Muscle of arm (tissue), 12 donors: ENCODE measurements around the gene PLEKHM2. TPM values are rescaled to one million over a fixed set of nuclear protein-coding genes. Genes with fewer than 3 reads are reported as not detected.

Experiments used
- polyA plus RNA-seq, 12 donors: library from polyadenylated mRNA; unstranded; fragments of 120-200 nt; gene quantifications; one replicate each; pipeline ENCODE4 v1.2.1, GENCODE V29; 2013; ENCODE audit not compliant: insufficient read length in 12 of 12

PLEKHM2 gene
- polyA plus RNA-seq, 12 donors: 36.4 to 62.2 (median 50.9) TPM; not detected in 1

Other genes starting within 250 kb of the PLEKHM2 start
- gene CTRC, start 245.9 kb upstream of the PLEKHM2 start, polyA plus RNA-seq: 1 to 10 TPM in 1 of 12 donors, under 1 TPM in 9, not detected in 2; 0.18 to 1.4 (median 0.63) TPM
- gene CELA2A, start 227.6 kb upstream of the PLEKHM2 start, polyA plus RNA-seq: under 1 TPM in 4 of 12 donors, not detected in 8; 0.20 to 0.54 (median 0.37) TPM
- 1 to 10 TPM in 10 of 12 donors, not detected in 2; 1.4 to 5.5 (median 3.4) TPM for gene CELA2B, start 208.2 kb upstream of the PLEKHM2 start, polyA plus RNA-seq
- 10 to 100 TPM in 11 of 12 donors, not detected in 1; 13.2 to 20.0 (median 17.6) TPM for gene CASP9, start 160.1 kb upstream of the PLEKHM2 start, polyA plus RNA-seq
- gene DNAJC16, start 157.5 kb upstream of the PLEKHM2 start, polyA plus RNA-seq: 10 to 100 TPM in 11 of 12 donors, not detected in 1; 12.2 to 20.4 (median 16.6) TPM
- 1 to 10 TPM in 11 of 12 donors, not detected in 1; 1.2 to 5.6 (median 3.9) TPM for gene AGMAT, start 99.3 kb upstream of the PLEKHM2 start, polyA plus RNA-seq
- gene DDI2, start 66.9 kb upstream of the PLEKHM2 start, polyA plus RNA-seq: 10 to 100 TPM in 11 of 12 donors, not detected in 1; 19.6 to 27.3 (median 25.7) TPM
- gene SLC25A34, start 51.9 kb downstream of the PLEKHM2 start, polyA plus RNA-seq: 1 to 10 TPM in 10 of 12 donors, not detected in 2; 2.8 to 7.8 (median 4.4) TPM
- gene TMEM82, start 58.2 kb downstream of the PLEKHM2 start, polyA plus RNA-seq: not detected
- gene FBLIM1, start 74.5 kb downstream of the PLEKHM2 start, polyA plus RNA-seq: 10 to 100 TPM in 11 of 12 donors, not detected in 1; 14.3 to 85.7 (median 31.6) TPM
- gene UQCRHL, start 123.3 kb downstream of the PLEKHM2 start, polyA plus RNA-seq: 1 to 10 TPM in 5 of 12 donors, under 1 TPM in 5, not detected in 2; 0.31 to 1.9 (median 1.1) TPM
- gene SPEN, start 163.4 kb downstream of the PLEKHM2 start, polyA plus RNA-seq: 10 to 100 TPM in 11 of 12 donors, not detected in 1; 31.7 to 75.5 (median 34.6) TPM